Upper lobe of left lung (tissue), 6 donors: Measurements from ENCODE around the gene IL16. TPM values are rescaled to one million over a fixed set of nuclear protein-coding genes. Genes with fewer than 3 reads are reported as not detected.
"Not testable (repeated sequence)": the region's sequence is repeated elsewhere in the genome, so short reads cannot be mapped to it uniquely, and the experiment has no call there.

Experiments
- ATAC-seq, 2 donors: fragments of 200-7000 bp; cut with Tn5 transposase; one replicate each; pipeline ENCODE4 v1.9.1; 2022; ENCODE audit warnings: mild to moderate bottlenecking in 2 of 2, moderate library complexity in 2 of 2; ENCODE audit not compliant: low FRiP score in 2 of 2
- DNase-seq, 2 donors: peaks; one replicate each; pipeline ENCODE4 v3.0.0-alpha.2; 2019 to 2020
- H3K27ac ChIP-seq, 4 donors: fragments of 200-600 bp; sonication (generic); one replicate each; pipeline ENCODE4 v1.5.1; 2016 to 2019
- H3K27me3 ChIP-seq, 4 donors: fragments of 200-600 bp; sonication (generic); one replicate each; pipeline ENCODE4 v1.5.1; 2017 to 2019
- H3K36me3 ChIP-seq, 4 donors: fragments of 200-600 bp; sonication (generic); one replicate each; pipeline ENCODE4 v1.5.1; 2016 to 2019
- H3K4me1 ChIP-seq, 4 donors: fragments of 200-600 bp; sonication (generic); one replicate each; pipeline ENCODE4 v1.5.1; 2018 to 2019
- H3K4me3 ChIP-seq, 4 donors: fragments of 200-600 bp; sonication (generic); one replicate each; pipeline ENCODE4 v1.5.1; 2017 to 2019; ENCODE audit warnings: mild to moderate bottlenecking in 2 of 4, moderate library complexity in 1 of 4
- H3K9me3 ChIP-seq, 4 donors: fragments of 200-600 bp; sonication (generic); one replicate each; pipeline ENCODE4 v1.5.1; 2018 to 2019
- CTCF ChIP-seq, 6 experiments: fragments of 450-650 bp in 4 of 6; fragments of 200-600 bp in 2 of 6; sonication (generic) in 2 of 6; IDR thresholded peaks; one replicate each; pipeline ENCODE4 v1.5.1; 2016 to 2019; ENCODE audit warnings: antibody characterized with exemption in 6 of 6
- EP300 ChIP-seq, 4 donors: sonication (generic); formaldehyde crosslinking; IDR thresholded peaks; one replicate each; pipeline ENCODE4 v1.5.1; 2017; ENCODE audit warnings: antibody characterized with exemption in 4 of 4, control low read depth in 2 of 4
- POLR2A ChIP-seq, 4 donors: fragments of 450-650 bp; IDR thresholded peaks; one replicate each; pipeline ENCODE4 v1.5.1; 2016 to 2017; ENCODE audit warnings: antibody characterized with exemption in 4 of 4, mild to moderate bottlenecking in 2 of 4
- POLR2AphosphoS5 ChIP-seq, 2 donors: sonication (generic); formaldehyde crosslinking; IDR thresholded peaks; one replicate each; pipeline ENCODE4 v1.5.1; 2017; ENCODE audit warnings: antibody characterized with exemption in 2 of 2
- WGBS, 2 donors: methylation state at CpG; one replicate each; pipeline ENCODE4 v1.1.5; 2017 to 2018; 5-methylcytosine and 5-hydroxymethylcytosine counted together
- total RNA-seq, 6 donors: library from RNA; depleted of rRNA in 4 of 6; stranded (reverse); fragments of >200 nt in 4 of 6; gene quantifications; one replicate each; pipeline versions ENCODE4 v1.1.0 to v1.2.1, GENCODE V29; 2016 to 2021
- donor health status: DM: no; HTN: no; CAD: no; lungs with moderate emphysema.
- donor health status: DM: no; HTN: yes; CAD: no; lungs with severe emphysema.

Gene IL16
- total RNA-seq, 6 donors from 2014 or later = 18.9 to 102 (median 31.8) TPM

GRCh38 chr15:81326466-81327212 is 130.0 kb downstream of the IL16 start:
- H3K4me1 ChIP-seq = peaks cover 12 to 24% (median 17%) of the 10 kb centered on the region in 4 donors
- ATAC-seq (no peak), DNase-seq (no peak)
- no peaks in the 10 kb centered on the region for H3K9me3 ChIP-seq
- no peaks in the 10 kb centered on the region for H3K36me3 ChIP-seq
- 84 to 87% methylated on average over 7 of the region's 7 CpGs for WGBS, 2 donors
- no peak overlapping the region for H3K4me3 ChIP-seq
- no peaks in the 10 kb centered on the region for H3K27me3 ChIP-seq
- TF ChIP-seq POLR2A (IDR thresholded peaks at IDR 0.05) (no peak), POLR2AphosphoS5 (IDR thresholded peaks at IDR 0.05) (no peak), EP300 (IDR thresholded peaks at IDR 0.05) (no peak), CTCF (IDR thresholded peaks at IDR 0.05) (no peak)
- no peak overlapping the region for H3K27ac ChIP-seq

- H3K36me3 ChIP-seq = no peaks in the 10 kb centered on the region
- DNase-seq = no peak
Observed at GRCh38 chr15:81327516-81327915, 130.8 kb downstream of the IL16 start.

GRCh38 chr15:81329446-81329845 is 132.8 kb downstream of the IL16 start:
- DNase-seq (no peak), ATAC-seq (no peak)
- TF ChIP-seq POLR2A (IDR thresholded peaks at IDR 0.05) (no peak), CTCF (IDR thresholded peaks at IDR 0.05) (no peak), EP300 (IDR thresholded peaks at IDR 0.05) (no peak), POLR2AphosphoS5 (IDR thresholded peaks at IDR 0.05) (no peak)
- 100% methylated on average over 2 of the region's 2 CpGs for WGBS, 2 donors
- H3K9me3 ChIP-seq = no peaks in the 10 kb centered on the region
- no peaks in the 10 kb centered on the region for H3K36me3 ChIP-seq
- peaks cover 4 to 5% (median 5%) of the 10 kb centered on the region in 4 donors for H3K4me1 ChIP-seq
- no peak overlapping the region for H3K4me3 ChIP-seq
- no peaks in the 10 kb centered on the region for H3K27me3 ChIP-seq
- no peak overlapping the region for H3K27ac ChIP-seq

More at GRCh38 chr15:81327516-81327915, 130.8 kb downstream of the IL16 start:
- no peak for ATAC-seq
- TF ChIP-seq POLR2A (IDR thresholded peaks at IDR 0.05) = no peak
- TF ChIP-seq CTCF (IDR thresholded peaks at IDR 0.05) = no peak
- TF ChIP-seq POLR2AphosphoS5 (IDR thresholded peaks at IDR 0.05) = no peak
- no peak for TF ChIP-seq EP300 (IDR thresholded peaks at IDR 0.05)
- Histone ChIP-seq H3K27ac (no peak overlapping the region), H3K4me1 (peaks cover 12 to 19% (median 15%) of the 10 kb centered on the region in 4 donors), H3K4me3 (no peak overlapping the region), H3K9me3 (no peaks in the 10 kb centered on the region), H3K27me3 (no peaks in the 10 kb centered on the region)
- 55 to 76% methylated on average over 3 of the region's 3 CpGs for WGBS, 2 donors

GRCh38 chr15:81330366-81331090 is 133.8 kb downstream of the IL16 start:
- TF ChIP-seq POLR2A (IDR thresholded peaks at IDR 0.05) (no peak), POLR2AphosphoS5 (IDR thresholded peaks at IDR 0.05) (no peak), CTCF (IDR thresholded peaks at IDR 0.05) (no peak), EP300 (IDR thresholded peaks at IDR 0.05) (no peak)
- H3K27ac ChIP-seq = no peak overlapping the region
- H3K4me1 ChIP-seq = no peaks in the 10 kb centered on the region
- WGBS, 2 donors = 77 to 89% methylated on average over 5 of the region's 5 CpGs
- DNase-seq = no peak
- no peaks in the 10 kb centered on the region for H3K36me3 ChIP-seq
- H3K4me3 ChIP-seq = no peak overlapping the region
- H3K27me3 ChIP-seq = no peaks in the 10 kb centered on the region
- no peaks in the 10 kb centered on the region for H3K9me3 ChIP-seq
- no peak for ATAC-seq

- not testable (repeated sequence) for DNase-seq, ATAC-seq, H3K27me3 ChIP-seq, H3K4me3 ChIP-seq, H3K27ac ChIP-seq, H3K36me3 ChIP-seq, H3K9me3 ChIP-seq, H3K4me1 ChIP-seq
- 63 to 73% methylated on average over 9 of the region's 9 CpGs for WGBS, 2 donors
Observed at GRCh38 chr15:81331141-81331540, 134.5 kb downstream of the IL16 start.
